ENCODE results near the gene SDSL.

GRCh38 chr12:113382206-113382605 lies 40.0 kb upstream of the SDSL start:
- TF ChIP-seq CTCF (IDR thresholded peaks at IDR 0.05) = no peak
- no peak for TF ChIP-seq POLR2A (IDR thresholded peaks at IDR 0.05)

Measured in body of pancreas (tissue), 4 donors.